HepG2 (cell line): Measurements from ENCODE around the gene PCSK2. TPM values are rescaled to one million over a fixed set of nuclear protein-coding genes. Genes with fewer than 3 reads are reported as not detected.

Experiments
- ATAC-seq: fragments of 200-7000 bp; cut with Tn5 transposase; 3 replicates; pipeline ENCODE4 v1.9.1; 2020; ENCODE audit warnings: mild to moderate bottlenecking, moderate library complexity
- BruUV-seq: library from RNA; stranded (reverse); fragments of 400-500 nt; replicated peaks from 2 replicates; lab custom pipeline; 2021; lab: Mats Ljungman, UMichigan
- CTCF ChIA-PET: fragments of 300-600 bp; formaldehyde crosslinking; extraction: SDS; loops from one replicate; lab custom pipeline; 2021; ENCODE audit warnings: low total read pairs, inconsistent platforms, low intra/inter-chr PET ratio; lab: Yijun Ruan, JAX
- POLR2A ChIA-PET: fragments of 350-600 bp; sonication (Branson Sonifier 250); formaldehyde crosslinking; loops from one replicate; lab custom pipeline; 2020; ENCODE audit warnings: antibody characterized with exemption, inconsistent platforms; lab: Yijun Ruan, JAX
- DNase-seq: peaks from one replicate; pipeline ENCODE4 v3.0.0-alpha.2; 2015; ENCODE audit warnings: low spot score
- FAIRE-seq: peaks from 3 replicates; lab custom pipeline; 2011; peaks lifted over from hg19 to GRCh38; lab: Jason Lieb, UNC
- H2AFZ ChIP-seq: one replicate; pipeline ENCODE4 v1.6.1; 2011; ENCODE audit warnings: low read length, inconsistent platforms
- H3K27ac ChIP-seq: fragments of 300-600 bp; 3 replicates; pipeline ENCODE4 v1.8.0; 2011; ENCODE audit warnings: mixed run types, mild to moderate bottlenecking, mixed read lengths, low read length, inconsistent platforms; ENCODE audit not compliant: insufficient read depth; ENCODE audit errors: extremely low read length
- H3K27me3 ChIP-seq, 2 experiments: fragments of 200-600 bp in 1 of 2; 2 replicates in 1 of 2; 3 replicates in 1 of 2; pipeline versions ENCODE4 v1.6.0 to v1.8.0; 2011; ENCODE audit warnings: low read length in 2 of 2, mild to moderate bottlenecking in 2 of 2, moderate library complexity in 2 of 2, inconsistent platforms in 1 of 2; ENCODE audit not compliant: insufficient read depth in 2 of 2, control insufficient read depth in 1 of 2
- H3K36me3 ChIP-seq, 2 experiments: fragments of 200-600 bp in 1 of 2; replicated peaks in 1 of 2; 2 replicates in 1 of 2; 3 replicates in 1 of 2; pipeline versions ENCODE4 v1.5.1 to v1.8.0; 2011; ENCODE audit warnings: low read length in 2 of 2, inconsistent platforms in 1 of 2; ENCODE audit not compliant: insufficient read depth in 2 of 2, control insufficient read depth in 1 of 2
- H3K4me1 ChIP-seq: 2 replicates; pipeline ENCODE4 v1.5.1; 2012; ENCODE audit warnings: low read length, inconsistent platforms; ENCODE audit not compliant: insufficient read depth
- H3K4me2 ChIP-seq: 2 replicates; pipeline ENCODE4 v1.6.0; 2011; ENCODE audit warnings: low read depth, low read length, inconsistent platforms
- H3K4me3 ChIP-seq, 3 experiments: fragments of 200-600 bp in 1 of 3; sonication (generic), shearing (Covaris generic) in 1 of 3; replicated peaks in 1 of 3; 2 replicates each; pipeline ENCODE4 v1.5.1; 2011 to 2016; ENCODE audit warnings: low read length in 3 of 3, inconsistent platforms in 2 of 3, low read depth in 2 of 3, mild to moderate bottlenecking in 2 of 3, control low read depth in 1 of 3, mixed read lengths in 1 of 3; ENCODE audit not compliant: insufficient read depth in 1 of 3
- H3K79me2 ChIP-seq: one replicate; pipeline ENCODE4 v1.6.1; 2011; ENCODE audit warnings: low read length, inconsistent platforms; ENCODE audit not compliant: insufficient read depth
- H3K9ac ChIP-seq: 2 replicates; pipeline ENCODE4 v1.6.0; 2011; ENCODE audit warnings: mild to moderate bottlenecking, low read depth, low read length, inconsistent platforms; ENCODE audit not compliant: insufficient read depth
- H3K9me3 ChIP-seq: 2 replicates; pipeline ENCODE4 v1.5.1; 2012; ENCODE audit warnings: mild to moderate bottlenecking, low read length
- H4K20me1 ChIP-seq: 2 replicates; pipeline ENCODE4 v1.6.0; 2011; ENCODE audit warnings: inconsistent platforms, mild to moderate bottlenecking, low read length, moderate library complexity; ENCODE audit not compliant: insufficient read depth
- HIVEP1 ChIP-seq: sonication (generic); formaldehyde crosslinking; IDR thresholded peaks from 2 replicates; pipeline ENCODE4 v1.4.0; 2020; ENCODE audit warnings: mild to moderate bottlenecking, missing genetic modification reagents
- HOXA5 ChIP-seq: sonication (generic); formaldehyde crosslinking; IDR thresholded peaks from 2 replicates; pipeline ENCODE4 v1.4.0; 2020; ENCODE audit warnings: missing genetic modification reagents
- RARA ChIP-seq: IDR thresholded peaks from 2 replicates; pipeline ENCODE4 v1.6.1; 2016; ENCODE audit warnings: missing genetic modification reagents, missing compliant biosample characterization
- SALL1 ChIP-seq: sonication (generic); formaldehyde crosslinking; IDR thresholded peaks from 2 replicates; pipeline ENCODE4 v1.8.0; 2022; ENCODE audit warnings: mild to moderate bottlenecking, missing genetic modification reagents
- ZFP1 ChIP-seq: IDR thresholded peaks from 2 replicates; pipeline ENCODE4 v1.6.1; 2016
- WGBS: methylation state at CpG from one replicate; pipeline ENCODE4 v1.1.6; 2017; ENCODE audit warnings: low lambda C conversion rate; 5-methylcytosine and 5-hydroxymethylcytosine counted together
- in situ Hi-C: cut with HindIII; loops from 2 replicates; pipeline ENCODE4 v1.10.0; 2017; ENCODE audit warnings: low pct_unique_long_range_greater_than_20kb; ENCODE audit not compliant: extremely low pct_ligation_motif_present
- intact Hi-C: fragments of 100-400 bp; cut with micrococcal nuclease; formaldehyde crosslinking; loops from one replicate; pipeline ENCODE4 v1.10.0; 2022; ENCODE audit not compliant: unreplicated experiment
- polyA plus RNA-seq, 8 experiments: library from polyadenylated mRNA; depleted of rRNA in 3 of 8; stranded (reverse) in 7 of 8; unstranded in 1 of 8; fragments of >200 nt; fragmentation: Illumina TruSeq in 4 of 8; extraction: Trizol in 4 of 8; gene quantifications; 2 replicates each; pipeline versions ENCODE4 v1.2.1 to v1.2.3, GENCODE V29; 2011 to 2016; ENCODE audit warnings: low read depth in 4 of 8, missing spikeins in 1 of 8, mixed read lengths in 1 of 8; ENCODE audit not compliant: insufficient read depth in 1 of 8
- total RNA-seq, 5 experiments: library from RNA; depleted of rRNA; stranded (reverse); fragments of >200 nt; fragmentation: Illumina TruSeq; extraction: Trizol; gene quantifications; 2 replicates each; pipeline ENCODE4 v1.2.3, GENCODE V29; 2016; ENCODE audit warnings: low read depth in 1 of 5
- TF ChIP-seq, protein P1 (sequence below): sonication (generic); formaldehyde crosslinking; IDR thresholded peaks from 2 replicates; pipeline ENCODE4 v1.4.0; 2020; ENCODE audit warnings: missing genetic modification reagents, borderline replicate concordance

The PCSK2 gene
- total and polyA plus RNA-seq, 2 of the 13 experiments (the other 11 are each of a cell fraction or from before 2014, with no cell fraction given): not detected

DNA sequence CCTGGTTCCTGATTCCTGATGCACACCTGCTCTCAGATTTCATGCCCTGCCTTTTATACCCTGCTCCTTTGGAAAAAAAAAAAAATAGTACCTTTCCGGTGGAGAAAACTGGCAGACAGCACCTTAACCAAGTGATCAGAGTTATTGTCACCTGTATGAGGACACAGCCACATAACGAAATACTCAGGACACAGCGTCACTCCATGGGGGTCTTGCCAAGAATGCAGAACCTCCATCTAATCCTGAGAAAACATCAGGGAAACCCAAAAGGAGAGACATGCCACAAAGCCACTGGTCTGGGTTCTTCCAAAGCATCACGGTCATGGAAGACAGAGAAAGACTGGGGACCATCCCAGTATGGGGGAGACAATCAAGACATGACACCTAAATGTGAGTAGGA, 275.3 kb downstream of the PCSK2 start:
- H2AFZ ChIP-seq: no peak overlapping the region
- peaks cover 1 to 59% of the 10 kb centered on the region in 2 experiments; a peak in 4 of 5 replicates for H3K27me3 ChIP-seq
- BruUV-seq: no TSS peak
- no peaks in the 10 kb centered on the region for H4K20me1 ChIP-seq
- intact Hi-C loops (no loop called here), in situ Hi-C loops (loop anchor here (25.0 kb wide), 1 partner anchor 785 kb away; the partner anchor contains the start of gene ZNF133)
- ChIA-PET CTCF (no interaction called here), POLR2A (no interaction called here)
- H3K4me2 ChIP-seq: no peak overlapping the region
- no peak overlapping the region for H3K4me3 ChIP-seq
- DNase-seq (no peak), FAIRE-seq (no peak), ATAC-seq (no peak)
- peaks cover 19% of the 10 kb centered on the region for H3K4me1 ChIP-seq
- H3K27ac ChIP-seq: no peak overlapping the region
- WGBS: 25% methylated on average over 4 of the region's 4 CpGs
- H3K36me3 ChIP-seq: no peaks in the 10 kb centered on the region
- no peaks in the 10 kb centered on the region for H3K9me3 ChIP-seq
- TF ChIP-seq HIVEP1 (CRISPR knock-in tag) (no peak), ZFP1 (CRISPR knock-in tag) (no peak), HOXA5 (CRISPR knock-in tag) (no peak), RARA (CRISPR knock-in tag) (no peak), SALL1 (CRISPR knock-in tag) (no peak)
- TF ChIP-seq, protein P1, sequence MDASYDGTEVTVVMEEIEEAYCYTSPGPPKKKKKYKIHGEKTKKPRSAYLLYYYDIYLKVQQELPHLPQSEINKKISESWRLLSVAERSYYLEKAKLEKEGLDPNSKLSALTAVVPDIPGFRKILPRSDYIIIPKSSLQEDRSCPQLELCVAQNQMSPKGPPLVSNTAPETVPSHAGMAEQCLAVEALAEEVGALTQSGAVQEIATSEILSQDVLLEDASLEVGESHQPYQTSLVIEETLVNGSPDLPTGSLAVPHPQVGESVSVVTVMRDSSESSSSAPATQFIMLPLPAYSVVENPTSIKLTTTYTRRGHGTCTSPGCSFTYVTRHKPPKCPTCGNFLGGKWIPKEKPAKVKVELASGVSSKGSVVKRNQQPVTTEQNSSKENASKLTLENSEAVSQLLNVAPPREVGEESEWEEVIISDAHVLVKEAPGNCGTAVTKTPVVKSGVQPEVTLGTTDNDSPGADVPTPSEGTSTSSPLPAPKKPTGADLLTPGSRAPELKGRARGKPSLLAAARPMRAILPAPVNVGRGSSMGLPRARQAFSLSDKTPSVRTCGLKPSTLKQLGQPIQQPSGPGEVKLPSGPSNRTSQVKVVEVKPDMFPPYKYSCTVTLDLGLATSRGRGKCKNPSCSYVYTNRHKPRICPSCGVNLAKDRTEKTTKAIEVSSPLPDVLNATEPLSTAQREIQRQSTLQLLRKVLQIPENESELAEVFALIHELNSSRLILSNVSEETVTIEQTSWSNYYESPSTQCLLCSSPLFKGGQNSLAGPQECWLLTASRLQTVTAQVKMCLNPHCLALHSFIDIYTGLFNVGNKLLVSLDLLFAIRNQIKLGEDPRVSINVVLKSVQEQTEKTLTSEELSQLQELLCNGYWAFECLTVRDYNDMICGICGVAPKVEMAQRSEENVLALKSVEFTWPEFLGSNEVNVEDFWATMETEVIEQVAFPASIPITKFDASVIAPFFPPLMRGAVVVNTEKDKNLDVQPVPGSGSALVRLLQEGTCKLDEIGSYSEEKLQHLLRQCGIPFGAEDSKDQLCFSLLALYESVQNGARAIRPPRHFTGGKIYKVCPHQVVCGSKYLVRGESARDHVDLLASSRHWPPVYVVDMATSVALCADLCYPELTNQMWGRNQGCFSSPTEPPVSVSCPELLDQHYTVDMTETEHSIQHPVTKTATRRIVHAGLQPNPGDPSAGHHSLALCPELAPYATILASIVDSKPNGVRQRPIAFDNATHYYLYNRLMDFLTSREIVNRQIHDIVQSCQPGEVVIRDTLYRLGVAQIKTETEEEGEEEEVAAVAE (CRISPR knock-in tag): no peak
- no peak overlapping the region for H3K9ac ChIP-seq
- no peaks in the 10 kb centered on the region for H3K79me2 ChIP-seq
